Lower leg skin (tissue), 3 donors: Measurements from ENCODE around the gene NUMB.

Experiments used
- POLR2A ChIP-seq, 2 donors: fragments of 450-650 bp; IDR thresholded peaks; one replicate each; pipeline ENCODE4 v1.6.1; 2016 to 2017; ENCODE audit warnings: antibody characterized with exemption in 2 of 2, mild to moderate bottlenecking in 1 of 2, moderate library complexity in 1 of 2
- TF ChIP-seq, protein P1 (sequence below), 3 donors: fragments of 450-650 bp; IDR thresholded peaks; one replicate each; pipeline ENCODE4 v1.5.1; 2016; ENCODE audit warnings: antibody characterized with exemption in 3 of 3, mild to moderate bottlenecking in 3 of 3, moderate library complexity in 2 of 3

DNA sequence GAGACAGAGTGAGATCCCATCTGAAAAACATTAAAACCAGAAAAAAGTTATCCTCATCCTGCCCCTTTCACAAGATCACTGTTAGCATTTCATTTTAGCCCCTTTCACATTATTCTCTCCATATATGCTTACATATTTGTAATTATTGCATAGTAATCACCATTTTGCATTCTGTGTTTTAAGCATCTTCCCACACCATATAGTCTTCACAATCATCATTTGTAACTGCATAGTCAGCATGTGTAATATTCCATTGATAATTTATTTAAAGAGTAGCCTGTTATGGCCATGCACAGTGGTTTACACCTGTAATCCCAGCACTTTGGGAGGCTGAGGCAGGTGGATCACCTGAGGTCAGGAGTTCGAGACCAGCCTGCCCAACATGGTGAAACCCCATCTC, 209.2 kb downstream of the NUMB start:
- TF ChIP-seq POLR2A (IDR thresholded peaks at IDR 0.05), result no peak
- TF ChIP-seq, protein P1, sequence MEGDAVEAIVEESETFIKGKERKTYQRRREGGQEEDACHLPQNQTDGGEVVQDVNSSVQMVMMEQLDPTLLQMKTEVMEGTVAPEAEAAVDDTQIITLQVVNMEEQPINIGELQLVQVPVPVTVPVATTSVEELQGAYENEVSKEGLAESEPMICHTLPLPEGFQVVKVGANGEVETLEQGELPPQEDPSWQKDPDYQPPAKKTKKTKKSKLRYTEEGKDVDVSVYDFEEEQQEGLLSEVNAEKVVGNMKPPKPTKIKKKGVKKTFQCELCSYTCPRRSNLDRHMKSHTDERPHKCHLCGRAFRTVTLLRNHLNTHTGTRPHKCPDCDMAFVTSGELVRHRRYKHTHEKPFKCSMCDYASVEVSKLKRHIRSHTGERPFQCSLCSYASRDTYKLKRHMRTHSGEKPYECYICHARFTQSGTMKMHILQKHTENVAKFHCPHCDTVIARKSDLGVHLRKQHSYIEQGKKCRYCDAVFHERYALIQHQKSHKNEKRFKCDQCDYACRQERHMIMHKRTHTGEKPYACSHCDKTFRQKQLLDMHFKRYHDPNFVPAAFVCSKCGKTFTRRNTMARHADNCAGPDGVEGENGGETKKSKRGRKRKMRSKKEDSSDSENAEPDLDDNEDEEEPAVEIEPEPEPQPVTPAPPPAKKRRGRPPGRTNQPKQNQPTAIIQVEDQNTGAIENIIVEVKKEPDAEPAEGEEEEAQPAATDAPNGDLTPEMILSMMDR (IDR thresholded peaks at IDR 0.05), result no peak
